Right lobe of liver (tissue), 4 donors: Measurements from ENCODE around the gene ELMO1.

Experiments used
- CTCF ChIP-seq, 4 donors: fragments of 200-600 bp in 3 of 4; fragments of 450-650 bp in 1 of 4; IDR thresholded peaks; one replicate each; pipeline versions ENCODE4 v1.5.1 to v1.8.0; 2016 to 2022; ENCODE audit warnings: antibody characterized with exemption in 4 of 4, mild to moderate bottlenecking in 2 of 4
- POLR2A ChIP-seq: fragments of 450-650 bp; IDR thresholded peaks from one replicate; pipeline ENCODE4 v1.6.1; 2017; ENCODE audit warnings: antibody characterized with exemption, mild to moderate bottlenecking
- donor health status: DM: no; HTN: no; CAD: no.
- donor health status: DM: no; HTN: no; CAD: no.
- donor health status: DM: no; HTN: yes; CAD: no.

DNA sequence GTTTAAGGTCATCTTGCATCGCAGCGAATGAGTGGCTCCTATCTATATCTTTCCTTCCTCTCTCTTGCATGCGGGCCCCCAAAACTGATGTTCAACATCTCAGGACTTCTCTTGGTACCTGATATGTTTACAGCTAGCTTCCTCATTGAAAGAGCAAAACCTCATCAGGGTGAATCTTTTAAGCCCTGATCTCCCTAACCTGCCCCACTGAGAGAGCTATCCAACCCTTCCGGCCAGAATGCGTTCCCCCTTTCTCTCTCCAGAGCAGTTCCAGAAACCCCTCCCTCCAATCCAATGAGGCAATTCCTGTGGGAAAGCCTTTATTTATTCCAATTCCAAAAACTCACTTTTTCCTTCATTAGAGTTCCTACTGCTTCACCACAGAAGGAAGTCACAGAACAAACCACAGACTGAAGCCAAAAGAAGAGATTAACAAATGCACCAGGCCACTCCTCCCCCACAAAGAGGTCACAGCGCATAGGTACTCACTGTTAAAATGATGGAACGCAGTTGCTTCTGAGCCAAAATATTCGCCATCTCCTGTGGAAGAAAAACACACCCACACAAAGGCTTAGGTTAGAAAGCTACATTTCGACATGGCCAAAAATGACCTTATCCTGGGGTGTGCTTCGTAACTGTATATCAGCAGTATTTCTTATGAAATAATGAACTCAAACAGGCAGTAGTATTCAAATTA is 232.4 kb downstream of the ELMO1 start:
- TF ChIP-seq CTCF (IDR thresholded peaks at IDR 0.05) (no peak), POLR2A (no peak)
